ENCODE results near the gene TERB2. TPM values are rescaled to one million over a fixed set of nuclear protein-coding genes. Genes with fewer than 3 reads are reported as not detected.

TERB2 gene, protein sequence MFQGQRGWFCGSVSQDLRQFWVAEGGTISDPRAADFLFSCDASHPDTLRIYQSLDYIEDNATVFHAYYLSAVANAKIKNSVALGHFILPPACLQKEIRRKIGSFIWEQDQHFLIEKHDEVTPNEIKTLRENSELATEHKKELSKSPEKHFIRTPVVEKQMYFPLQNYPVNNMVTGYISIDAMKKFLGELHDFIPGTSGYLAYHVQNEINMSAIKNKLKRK
- total RNA-seq, result not detected in 2 replicates

DNA sequence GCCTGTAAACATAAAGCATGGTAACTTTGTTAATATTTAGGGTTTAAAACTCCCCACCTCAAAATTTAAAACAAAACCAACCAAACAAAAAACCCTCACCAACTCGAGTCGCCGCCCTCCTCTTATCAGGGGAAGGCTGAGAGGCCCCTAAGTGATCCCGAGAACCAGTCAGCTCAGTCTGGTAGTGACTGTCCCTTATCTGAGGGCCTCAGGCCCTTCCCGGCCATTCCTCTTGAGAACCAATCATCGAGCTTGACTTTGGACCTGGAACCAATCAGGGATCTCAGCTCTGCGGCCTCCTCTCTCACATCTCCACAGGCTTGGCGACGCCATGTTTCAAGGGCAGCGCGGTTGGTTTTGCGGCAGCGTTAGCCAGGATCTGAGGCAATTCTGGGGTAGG is at the start of gene TERB2:
TERB2 (plus strand) TSS at position 300 of the 400 bp plus-strand sequence; CDS start at position 332, 32 bp downstream.

GRCh38 chr15:45022871-45023658 is 66.6 kb downstream of the TERB2 start, which contains the start of gene SORD:
Gene SORD, plus strand, starts transcription at chr15:45023195. Its CDS starts 89 bp downstream, at chr15:45023284.

Small RNA genes within 50 kb of the gene (small RNA-seq; reads per million reads assigned to genes)
- gene RNU1-78P, result not detected
- gene RNU6-1108P, result not detected
- gene RNU6-1332P, result not detected
- gene RNU6-966P, result not detected

Other genes starting within 250 kb of the TERB2 start
- 0.13 and 0.22 TPM in 2 replicates for gene PATL2, start 245.4 kb upstream of the TERB2 start, total RNA-seq
- 2,058 and 2,699 TPM in 2 replicates for gene B2M, start 245.2 kb upstream of the TERB2 start, total RNA-seq
- 9.3 and 18.6 TPM in 2 replicates for gene TRIM69, start 220.2 kb upstream of the TERB2 start, total RNA-seq
- gene SORD, start 66.5 kb downstream of the TERB2 start, total RNA-seq, result 43.4 and 57.4 TPM in 2 replicates
- gene DUOX2, start 157.5 kb downstream of the TERB2 start, total RNA-seq, result not detected in 2 replicates
- gene DUOXA2, start 157.6 kb downstream of the TERB2 start, total RNA-seq, result not detected in 2 replicates
- gene DUOXA1, start 173.2 kb downstream of the TERB2 start, total RNA-seq, result not detected in 2 replicates
- under 0.01 TPM in 1 of 2 replicates, not detected in the other for gene DUOX1, start 173.3 kb downstream of the TERB2 start, total RNA-seq
- gene SHF, start 231.3 kb downstream of the TERB2 start, total RNA-seq, result 2.1 and 2.6 TPM in 2 replicates

All from thoracic aorta endothelial cell (primary cell).